ENCODE results near the gene ZMIZ1.
"Not testable (repeated sequence)": the region's sequence is repeated elsewhere in the genome, so short reads cannot be mapped to it uniquely, and the experiment has no call there.

The ZMIZ1 gene

DNA sequence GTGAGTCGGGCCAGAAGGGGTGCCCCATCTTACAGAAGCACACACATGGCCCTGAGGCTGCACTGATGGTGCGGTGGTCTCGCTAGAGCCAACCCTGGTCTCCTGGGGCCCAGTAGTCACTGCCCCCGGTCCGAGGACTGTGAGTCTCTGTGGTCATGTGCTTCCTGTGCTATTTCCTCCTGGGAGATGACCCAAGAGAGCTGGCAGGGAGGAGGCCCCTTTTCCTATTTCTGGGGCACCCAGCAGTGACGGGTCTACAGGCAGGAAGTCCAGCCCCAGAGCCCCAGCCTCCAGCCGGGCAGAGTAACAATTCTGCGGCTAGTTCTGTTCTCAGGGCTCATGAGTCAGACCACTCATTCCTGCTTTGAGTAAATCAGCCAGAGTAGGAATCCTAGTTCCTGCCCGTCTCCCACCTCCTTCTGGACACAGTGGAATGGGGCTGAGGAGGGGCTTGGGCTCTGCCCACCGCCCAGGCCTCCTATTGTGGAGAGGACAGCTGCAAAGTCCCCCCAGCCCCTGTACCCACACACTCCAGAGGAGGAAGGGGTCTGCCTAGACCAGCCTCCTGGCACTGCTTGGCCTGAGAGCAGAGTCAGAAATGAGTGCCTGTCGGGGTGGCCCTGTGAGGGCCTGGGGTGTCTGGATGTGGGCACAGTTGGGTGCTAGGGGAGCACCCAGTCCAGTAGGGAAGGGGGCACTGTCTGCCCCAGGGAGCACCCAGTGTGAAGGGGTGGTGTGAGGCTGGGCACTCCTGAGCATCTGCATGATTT, 198.0 kb downstream of the ZMIZ1 start:
- peak; percentile 17 for DNase-seq (ENCODE audit: low spot score)

DNA sequence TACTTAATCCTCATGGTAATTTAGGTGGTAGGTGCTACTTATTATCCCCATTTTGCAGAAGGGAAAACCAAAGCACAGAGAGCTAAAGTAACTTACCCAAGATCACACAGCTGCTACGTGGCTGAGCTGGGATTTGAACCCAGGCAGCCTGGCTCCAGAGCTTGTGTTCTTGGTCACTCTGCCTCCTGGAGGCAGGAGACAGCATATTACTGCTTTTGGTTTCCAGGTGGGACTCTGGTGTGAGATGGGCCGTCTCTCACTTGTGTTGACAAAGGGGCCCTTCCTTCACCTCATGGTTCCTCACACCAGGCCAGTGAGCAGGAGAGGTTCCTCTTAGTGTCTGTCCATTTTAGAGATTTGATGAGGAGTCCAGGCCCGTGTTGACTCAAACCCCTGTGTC, 198.7 kb downstream of the ZMIZ1 start:
- no peak for DNase-seq (ENCODE audit: low spot score)

DNA sequence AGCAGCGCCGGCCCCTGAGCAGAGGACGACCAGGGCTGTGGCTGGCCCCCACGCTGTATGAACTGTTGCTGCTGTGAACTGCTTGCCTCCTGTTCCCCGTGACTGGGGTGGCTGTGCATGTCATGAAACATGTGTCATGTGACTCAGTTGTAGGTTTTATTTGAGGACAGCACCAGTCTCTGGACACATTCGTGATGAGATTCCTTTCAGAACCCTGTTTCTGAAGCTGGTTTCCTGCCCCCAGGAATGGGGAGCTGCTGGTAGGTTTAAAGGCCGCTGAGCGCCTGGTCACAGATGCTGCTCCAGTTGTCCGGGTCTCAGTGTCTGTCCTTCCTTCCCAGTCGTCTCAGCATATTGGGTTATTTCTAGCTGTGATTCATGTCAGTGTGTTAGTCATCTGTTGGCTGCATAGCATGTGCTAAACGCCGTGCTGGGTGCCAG, 199.4 kb downstream of the ZMIZ1 start:
- DNase-seq (ENCODE audit: low spot score), result no peak

DNA sequence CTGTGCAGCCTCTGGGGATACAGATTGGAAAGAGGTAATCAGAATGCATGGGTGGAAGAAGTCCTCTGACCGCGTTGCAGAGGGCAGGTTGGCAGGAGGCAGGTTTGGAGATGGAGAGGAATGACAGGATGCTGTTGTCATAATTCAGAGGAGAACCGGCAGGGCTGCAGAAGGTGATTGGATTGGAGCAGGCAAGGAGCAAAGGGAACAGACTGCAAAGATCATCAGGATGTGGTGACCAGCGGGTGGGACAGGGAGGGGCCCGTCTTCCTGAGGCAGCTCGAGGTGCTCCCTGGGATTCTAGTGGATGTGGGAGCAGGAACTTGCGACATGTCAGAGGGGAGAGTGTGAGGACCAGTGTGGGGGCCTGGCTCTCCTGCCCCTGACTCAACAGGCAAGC, 200.0 kb downstream of the ZMIZ1 start:
- DNase-seq (ENCODE audit: low spot score), result no peak

DNA sequence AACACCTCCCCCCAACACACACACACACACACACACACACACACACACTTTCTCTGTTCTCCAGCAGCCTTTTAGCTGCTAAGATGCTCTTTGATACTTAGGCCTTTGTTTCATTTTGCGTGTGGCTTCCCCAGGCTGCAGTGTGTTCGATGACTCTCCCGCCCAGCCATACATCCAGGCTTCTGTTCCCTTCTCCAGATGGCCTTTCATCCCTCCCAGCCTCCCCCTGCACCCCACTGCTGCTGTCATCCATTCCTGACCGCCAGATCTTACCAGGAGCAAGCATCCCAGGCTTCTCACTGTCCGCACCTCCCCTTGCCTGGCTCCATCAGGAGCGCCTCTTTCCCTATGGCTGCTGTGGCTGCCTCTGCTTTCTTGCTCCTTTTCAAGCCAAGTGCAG, 200.7 kb downstream of the ZMIZ1 start:
- DNase-seq (ENCODE audit: low spot score), result no peak

DNA sequence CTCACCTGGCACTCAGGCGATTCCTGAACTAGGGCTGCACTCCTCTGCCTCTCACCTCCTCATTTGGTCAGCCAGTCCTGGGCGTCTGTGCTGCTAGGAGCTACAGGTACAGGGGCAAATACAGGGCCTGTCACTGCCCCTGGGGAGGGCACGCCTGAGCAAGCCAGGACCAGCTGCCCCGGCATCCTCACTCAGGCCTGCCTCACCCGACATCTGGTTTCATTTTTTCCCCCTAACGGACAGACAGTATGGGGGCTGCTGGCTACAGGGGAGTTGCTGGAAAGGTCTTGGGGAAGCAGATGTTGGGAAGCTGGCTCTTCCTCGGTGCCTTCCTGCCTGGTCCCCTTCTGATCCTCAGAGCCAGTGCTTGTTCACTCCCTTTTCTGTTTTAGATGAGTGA, 201.2 kb downstream of the ZMIZ1 start:
- DNase-seq (ENCODE audit: low spot score), result no peak

DNA sequence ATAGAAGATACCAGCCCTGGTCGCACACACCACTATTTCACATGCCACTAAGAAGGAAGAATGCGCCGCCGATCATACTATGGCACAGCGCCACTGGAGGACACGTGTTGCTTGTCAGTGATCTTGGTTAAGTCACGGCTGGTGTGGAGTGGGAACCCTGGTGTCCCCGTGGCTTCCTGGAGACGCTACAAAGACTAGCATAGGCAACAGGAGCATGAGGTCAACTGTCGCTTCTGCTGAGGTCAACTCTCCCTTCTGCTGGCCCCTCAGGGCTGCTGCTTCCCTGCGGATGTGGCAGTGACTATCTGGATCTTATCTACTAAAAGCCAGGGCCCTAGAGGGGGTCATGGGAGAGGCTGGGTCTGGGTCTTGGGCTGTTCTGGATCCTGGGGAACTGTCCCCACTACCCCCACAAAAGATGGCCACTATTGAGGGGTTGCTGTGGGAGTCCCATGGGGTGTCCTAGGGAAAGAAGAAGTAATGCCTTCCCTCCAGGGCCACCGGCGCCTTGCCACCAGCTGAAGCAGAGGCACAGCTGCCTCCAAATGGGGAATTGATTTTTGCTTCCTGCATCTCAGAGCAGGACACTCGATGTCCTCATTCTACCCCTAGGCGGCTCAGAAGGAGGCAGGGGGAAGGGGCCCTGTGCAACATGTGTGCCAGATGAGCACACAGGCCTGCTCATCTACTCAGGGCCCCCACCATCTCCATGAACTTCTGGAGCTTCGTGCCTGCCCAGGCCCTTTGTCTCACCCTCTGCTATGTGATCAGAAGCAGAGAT, 201.9 kb downstream of the ZMIZ1 start:
- no peak for DNase-seq (ENCODE audit: low spot score)

DNA sequence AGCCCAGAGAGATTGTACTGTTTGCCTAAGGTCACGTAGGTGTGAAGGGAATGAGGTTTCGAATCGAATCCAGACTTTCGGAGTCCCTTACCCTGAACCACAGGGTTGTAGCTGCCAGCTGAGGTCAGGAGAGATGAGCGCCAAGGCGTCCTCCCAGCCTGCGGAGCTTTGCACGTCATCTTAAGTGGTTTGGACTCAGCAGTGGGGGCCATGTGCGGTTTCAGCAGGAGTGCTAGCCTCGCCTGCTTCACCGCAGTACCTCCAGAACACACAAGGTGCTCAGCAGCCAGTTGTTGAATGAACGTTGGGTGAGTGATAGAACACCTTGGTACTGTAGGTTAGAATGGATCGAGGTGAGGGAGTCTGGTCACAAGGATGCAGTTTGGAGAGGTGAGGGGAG, 203.6 kb downstream of the ZMIZ1 start:
- DNase-seq (ENCODE audit: low spot score), result no peak

DNA sequence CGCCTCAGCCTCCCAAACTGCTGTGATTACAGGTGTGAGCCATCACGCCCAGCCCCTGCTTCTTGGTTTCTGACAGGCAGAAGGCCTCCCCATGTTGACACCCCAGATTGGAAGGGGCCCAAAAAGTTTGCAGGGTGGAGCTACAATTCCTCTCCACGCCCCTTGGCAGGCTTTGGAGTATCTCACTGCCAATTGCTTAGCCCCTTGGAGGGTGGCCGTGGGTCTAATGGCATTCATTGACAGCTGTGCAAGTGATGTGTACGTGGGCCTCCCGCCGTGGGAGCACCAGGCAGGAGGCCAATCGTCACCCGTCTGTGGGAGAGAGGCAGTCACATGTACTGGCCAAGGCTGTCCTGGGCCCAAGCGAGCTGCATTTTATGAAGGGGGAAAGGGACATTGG, 204.8 kb downstream of the ZMIZ1 start:
- no peak for DNase-seq (ENCODE audit: low spot score)

DNA sequence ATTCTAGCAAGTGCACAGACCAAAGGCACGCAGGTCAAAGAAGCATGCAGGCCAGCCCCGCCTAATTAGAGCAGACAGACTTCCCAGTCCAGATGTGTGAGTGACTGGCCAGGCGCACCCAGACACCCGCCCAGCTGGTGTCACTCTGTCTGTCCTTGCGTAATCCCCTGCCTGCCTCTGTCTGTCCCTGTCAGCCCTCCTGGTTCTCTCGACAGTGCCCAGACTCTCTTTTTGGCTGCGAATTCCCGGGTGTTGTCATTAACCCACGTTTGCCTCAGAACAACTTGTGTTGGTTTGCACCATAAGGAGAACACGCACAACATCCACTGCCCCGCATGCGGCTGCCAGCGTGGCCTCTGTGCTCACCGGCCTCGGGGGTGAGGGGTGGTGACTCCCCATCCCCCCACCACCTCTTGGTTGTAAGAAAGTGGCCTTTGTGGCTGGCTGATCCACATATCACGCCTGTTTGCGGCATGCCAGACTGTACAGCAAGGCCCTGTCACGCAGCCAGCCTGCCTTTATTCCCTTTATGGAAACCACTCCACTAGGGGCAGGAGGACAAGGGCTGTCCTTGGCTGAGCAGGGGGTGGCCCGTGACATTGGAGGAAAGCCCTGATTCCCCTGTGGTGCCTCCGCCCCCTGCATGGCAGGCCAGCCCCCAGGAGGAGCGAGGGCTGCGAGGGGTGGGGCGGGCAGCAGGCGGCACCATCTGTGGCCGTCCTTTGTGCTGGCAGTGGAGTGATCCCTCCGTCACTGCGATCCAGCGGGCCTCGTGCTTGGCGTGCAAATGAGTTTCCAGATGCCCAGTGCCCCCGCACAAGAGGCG, 205.7 kb downstream of the ZMIZ1 start:
- no peak for DNase-seq (ENCODE audit: low spot score)

DNA sequence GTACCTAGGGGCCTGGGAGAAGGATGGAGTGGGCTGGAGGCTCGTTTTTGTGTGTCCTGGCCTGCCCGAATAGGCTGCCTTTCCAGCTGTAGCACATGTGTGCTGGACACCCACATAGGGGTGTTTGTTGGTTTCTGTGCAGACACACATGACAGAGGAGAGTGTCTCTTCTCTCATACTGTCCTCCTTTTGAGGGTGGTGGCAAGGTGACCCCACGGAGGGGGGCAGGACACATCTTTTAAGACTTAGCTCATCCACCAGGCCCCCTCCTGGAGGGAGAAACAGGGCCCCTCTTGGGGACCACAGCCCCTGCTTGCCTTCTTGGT, 206.3 kb downstream of the ZMIZ1 start:
- no peak for DNase-seq (ENCODE audit: low spot score)

DNA sequence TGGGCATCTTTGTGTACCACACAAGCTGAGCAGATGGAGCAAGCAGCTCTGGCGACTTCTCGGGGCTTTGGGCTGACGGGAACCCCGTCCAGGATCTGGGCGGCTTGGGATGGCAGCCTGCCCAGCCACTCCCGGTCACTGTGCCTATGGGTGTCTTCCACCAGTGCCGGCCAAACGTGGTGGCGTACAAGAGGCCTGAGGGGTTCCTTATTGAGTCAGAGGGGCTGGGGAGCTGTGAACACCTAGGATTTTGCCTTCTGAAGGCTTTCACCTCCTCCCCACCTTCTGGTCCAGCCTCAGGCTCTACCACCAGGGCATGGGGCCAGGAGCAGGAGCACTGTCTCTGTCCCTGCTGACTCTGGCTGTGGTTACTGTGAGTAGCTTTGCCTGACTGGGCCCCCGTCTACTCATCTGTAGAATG, 206.7 kb downstream of the ZMIZ1 start:
- DNase-seq (ENCODE audit: low spot score), result no peak

DNA sequence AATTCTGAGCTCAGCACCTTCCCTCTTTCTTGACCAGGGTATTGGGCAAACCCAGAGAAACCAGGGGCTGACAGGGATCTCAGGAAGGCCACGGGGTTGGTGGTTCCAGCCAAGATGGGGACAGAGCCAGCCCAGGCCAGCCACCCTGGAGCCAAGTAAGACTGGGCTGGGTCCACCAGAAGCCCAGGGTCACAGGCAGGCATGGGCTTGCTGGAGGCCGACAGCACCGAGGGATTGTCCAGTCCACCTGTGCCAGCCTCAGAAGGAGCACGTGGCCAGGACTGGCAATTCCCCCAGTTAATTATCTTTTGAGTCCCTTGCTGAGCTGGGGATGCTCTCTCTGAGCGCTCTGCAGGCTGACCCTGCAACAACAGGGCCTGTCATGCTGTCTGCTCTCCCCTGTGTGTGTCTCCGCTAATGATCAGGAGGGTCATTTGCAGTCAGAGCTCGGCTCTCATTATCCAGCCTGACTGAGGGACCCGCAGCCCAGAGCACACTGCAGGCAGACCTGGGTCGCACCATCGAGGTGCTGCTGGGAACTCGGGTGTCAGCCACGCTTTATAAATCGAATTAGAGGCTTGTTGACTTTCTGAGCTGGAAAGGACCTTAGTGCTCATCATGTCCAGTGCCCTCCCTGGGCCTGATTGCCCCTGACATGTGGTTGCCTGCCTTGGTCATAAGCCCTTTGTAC, 209.0 kb downstream of the ZMIZ1 start:
- DNase-seq (ENCODE audit: low spot score), result no peak

DNA sequence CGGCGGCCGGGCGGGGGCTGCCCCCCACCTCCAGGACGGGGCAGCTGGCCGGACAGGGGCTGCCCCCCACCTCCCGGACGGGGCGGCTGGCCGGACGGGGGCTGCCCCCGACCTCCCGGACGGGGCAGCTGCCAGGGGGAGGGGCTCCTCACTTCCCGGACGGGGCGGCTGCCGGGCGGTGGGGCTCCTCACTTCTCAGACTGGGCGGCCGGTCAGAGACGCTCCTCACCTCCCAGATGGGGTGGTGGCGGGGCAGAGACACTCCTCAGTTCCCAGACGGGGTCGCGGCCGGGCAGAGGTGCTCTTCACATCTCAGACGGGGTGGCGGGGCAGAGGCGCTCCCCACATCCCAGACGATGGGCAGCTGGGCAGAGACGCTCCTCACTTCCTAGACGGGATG, 210.3 kb downstream of the ZMIZ1 start:
- not testable (repeated sequence) for DNase-seq (ENCODE audit: low spot score)

DNA sequence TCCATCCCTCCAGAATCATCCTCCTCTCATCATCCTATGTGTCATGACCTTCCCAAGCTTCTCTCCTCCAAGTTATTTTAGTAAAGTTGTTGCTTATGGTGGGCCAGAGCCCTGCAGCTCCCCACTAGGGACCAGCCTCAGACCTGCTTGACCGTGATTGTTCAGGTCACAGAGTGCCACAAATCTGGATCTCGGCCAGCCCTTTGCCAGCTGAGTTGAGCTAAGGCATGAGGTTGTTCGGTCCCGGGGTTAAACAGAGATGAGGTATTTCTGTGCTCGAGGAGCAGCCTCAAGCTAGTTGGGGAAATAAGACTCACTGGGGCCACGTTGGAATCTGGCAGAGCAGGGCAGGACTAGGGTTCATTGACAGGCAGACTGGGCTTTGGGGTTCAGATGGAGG, 212.2 kb downstream of the ZMIZ1 start:
- DNase-seq (ENCODE audit: low spot score), result no peak

DNA sequence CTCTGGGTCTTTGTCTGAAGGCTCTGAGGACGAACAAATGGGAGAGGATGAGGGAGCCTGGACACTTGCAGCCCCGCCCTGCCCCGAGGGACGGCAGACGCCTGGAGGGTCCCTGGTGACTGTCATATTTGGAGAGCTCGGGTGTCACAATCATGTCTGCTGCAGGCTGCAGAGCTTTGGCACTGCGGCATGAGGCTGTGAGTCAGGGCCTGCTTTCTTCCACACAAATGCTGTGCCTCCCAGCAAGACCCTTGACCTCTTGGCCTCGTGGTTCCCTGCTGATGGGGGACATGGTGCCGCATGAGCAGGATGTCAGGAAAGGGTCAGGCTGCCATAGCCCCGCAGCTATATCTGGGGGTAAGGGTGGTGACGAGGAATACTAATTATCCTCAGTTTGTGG, 213.6 kb downstream of the ZMIZ1 start:
- no peak for DNase-seq (ENCODE audit: low spot score)

DNA sequence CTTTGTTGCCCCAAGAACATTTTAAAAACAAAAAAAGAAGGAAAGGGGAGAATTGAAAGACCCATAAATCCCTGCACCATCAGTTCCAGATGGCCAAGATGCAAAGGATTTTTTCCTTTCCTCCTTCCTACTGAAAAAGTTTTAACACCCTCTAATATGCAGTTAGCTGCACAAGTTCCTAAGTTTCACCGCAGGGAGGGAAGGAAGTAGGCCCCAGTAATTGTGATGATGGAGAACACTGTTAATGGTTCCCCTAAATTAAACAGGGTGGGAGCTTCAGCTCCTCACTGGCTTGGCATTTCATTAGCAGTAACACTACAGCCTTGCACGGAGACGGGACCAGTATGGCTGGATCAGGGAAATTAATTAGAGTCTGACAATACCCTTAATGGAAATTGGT, 214.8 kb downstream of the ZMIZ1 start:
- DNase-seq (ENCODE audit: low spot score), result no peak

DNA sequence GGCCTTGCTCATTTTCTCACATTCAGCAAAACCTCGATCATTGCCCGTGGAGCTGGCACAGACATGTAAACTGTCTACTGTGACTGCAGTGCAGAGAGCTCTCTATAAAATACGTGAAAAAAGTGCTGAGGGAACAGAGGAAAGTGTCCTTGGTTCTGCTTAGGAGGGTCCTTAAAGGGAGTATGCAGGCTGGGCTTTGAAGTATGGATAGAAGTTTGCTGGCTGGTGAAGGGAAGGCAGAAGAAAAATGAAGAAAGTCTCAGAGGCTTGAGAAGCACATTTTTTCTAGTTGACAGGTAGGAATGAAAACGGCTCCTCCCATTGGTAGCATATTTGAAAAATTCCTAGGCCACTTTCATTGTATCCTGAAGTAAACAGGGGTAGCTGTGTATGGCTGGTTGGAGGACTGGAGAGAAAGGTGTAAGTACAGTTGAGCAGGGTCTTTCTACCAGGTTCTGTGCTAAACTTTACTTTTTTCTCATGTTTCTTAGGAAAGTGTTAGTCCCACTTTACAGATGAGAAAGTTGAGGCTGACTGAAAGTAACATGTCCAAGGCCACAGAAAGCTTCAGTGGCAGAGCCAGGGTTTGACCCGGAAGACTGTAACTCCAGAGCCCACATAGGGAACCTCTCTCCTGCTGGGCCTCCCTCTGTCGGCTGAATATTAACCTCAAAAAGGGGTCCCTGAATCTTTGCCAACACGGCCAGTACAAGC, 215.5 kb downstream of the ZMIZ1 start:
- no peak for DNase-seq (ENCODE audit: low spot score)

DNA sequence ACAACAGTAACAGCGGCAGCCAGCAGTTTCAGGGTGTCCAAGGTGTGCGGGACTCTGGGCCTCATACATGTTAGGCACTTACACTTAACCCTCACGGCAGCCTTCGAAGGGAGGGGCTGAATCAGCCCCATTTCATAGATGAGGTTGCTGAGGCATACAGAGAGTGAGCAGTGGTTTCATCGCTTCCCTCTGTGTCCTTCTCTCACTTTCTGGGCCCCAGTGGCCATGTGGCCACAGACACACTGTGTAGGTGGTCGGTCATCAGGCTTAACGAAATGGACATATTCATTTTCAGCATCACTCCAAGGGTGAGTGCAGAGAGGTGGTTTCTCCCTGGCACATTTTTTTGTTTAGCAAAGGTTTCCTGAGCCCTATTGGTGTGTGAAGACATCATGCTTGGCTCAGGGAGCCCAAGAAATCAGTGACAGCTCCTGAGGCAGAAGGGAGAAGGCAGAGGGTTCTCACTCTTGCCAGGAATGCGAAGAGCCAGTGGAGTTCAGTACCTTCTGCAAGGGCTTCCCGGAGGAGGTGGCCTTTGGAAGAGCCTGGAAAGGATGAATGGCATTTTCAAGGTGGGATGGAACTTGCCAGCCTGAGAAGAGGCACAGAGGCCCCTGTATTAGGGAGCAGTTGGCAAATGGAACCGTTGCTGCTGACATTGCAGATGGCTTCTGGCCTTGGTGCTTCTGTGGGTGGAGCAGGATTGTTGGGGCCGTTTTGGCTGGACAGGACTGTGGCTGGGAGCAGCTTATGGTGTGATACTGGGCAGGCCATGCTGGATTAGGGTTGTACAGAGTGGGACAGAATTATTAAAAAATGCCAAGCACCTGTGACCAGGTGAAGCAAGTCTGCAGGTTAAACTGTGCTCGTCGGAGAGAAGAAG, 216.8 kb downstream of the ZMIZ1 start:
- no peak for DNase-seq (ENCODE audit: low spot score)

DNA sequence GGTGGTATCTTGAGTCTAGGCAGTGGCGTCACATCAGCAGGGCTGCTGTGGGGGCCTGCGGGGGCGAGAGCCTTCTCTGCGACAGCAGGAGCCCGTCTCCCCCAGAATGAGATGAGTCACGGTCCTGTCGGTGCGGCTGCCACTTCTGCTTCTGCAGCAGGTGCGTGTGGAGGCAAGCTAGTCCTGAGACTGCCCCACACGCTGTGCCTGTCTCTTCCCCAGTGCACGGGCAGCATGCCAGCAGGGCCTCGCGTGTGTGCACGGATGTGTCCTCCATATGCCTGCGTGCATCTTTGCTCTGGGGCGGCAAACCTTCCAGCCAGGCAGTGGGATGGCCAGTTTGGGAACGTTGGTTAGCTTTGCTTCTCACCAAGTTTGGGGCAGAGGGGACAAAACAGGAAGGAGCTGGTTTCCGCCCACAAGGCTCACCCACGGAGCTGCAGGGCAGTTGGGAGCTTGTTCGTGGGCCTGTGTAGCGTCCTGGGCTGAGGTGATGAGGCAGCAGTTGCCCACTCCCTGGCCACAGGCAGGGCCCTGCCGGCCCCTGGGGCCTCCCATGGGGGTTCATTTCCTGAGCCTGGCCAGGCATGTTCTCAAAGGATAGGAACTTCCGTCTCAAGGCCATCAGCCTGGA, 217.7 kb downstream of the ZMIZ1 start:
- DNase-seq (ENCODE audit: low spot score), result no peak

All from COLO829 (cell line).